SIG-M5 treated with dmso at 0.1 percent for 504 hours (cell line): ENCODE measurements around the gene SPRYD4.
A peak's percentile ranks its signal among the peaks of the same experiment; 100 is the strongest.

Experiments used
- DNase-seq: peaks from one replicate; lab custom pipeline; 2025; ENCODE audit not compliant: unreplicated experiment; lab: John Stamatoyannopoulos, UW

SPRYD4 gene

DNA sequence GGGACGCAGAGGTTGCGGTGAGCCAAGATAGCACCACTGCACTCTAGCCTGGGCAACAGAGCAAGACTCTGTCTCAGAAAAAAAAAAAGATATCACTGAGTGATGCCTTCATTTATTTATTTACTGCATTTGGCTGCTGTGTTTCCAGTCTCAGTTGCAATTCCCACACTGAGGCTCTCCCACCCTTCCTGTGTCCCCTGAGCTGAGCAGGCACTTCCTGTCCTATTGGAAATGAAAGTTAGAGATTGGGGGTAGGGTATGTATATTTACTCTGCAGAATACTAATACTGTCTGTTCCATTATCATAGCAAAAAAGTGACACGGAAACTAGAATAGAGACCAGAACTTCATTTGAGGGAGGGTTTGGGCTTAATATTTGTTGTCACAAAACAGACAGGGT, 51.7 kb downstream of the SPRYD4 start:
- no peak for DNase-seq

DNA sequence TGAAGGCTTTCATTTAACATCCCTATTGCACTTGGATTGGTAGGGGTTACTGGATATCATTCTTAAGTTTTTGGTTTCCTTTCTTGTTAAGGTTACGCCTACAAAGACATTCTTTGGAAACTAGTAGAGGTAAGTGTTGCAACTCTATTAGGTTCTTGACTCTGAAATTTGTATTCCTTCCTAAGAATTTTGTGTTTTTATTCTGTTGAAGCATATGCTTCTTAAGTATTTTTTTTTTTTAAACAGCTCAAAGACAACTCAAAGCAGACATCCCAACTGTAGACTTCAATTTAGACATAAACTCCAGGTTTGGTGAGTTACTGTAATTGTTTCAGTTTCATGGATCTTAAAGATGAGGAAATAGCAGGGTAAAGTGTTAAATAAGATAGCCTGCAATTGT, 52.1 kb downstream of the SPRYD4 start:
- no peak for DNase-seq

DNA sequence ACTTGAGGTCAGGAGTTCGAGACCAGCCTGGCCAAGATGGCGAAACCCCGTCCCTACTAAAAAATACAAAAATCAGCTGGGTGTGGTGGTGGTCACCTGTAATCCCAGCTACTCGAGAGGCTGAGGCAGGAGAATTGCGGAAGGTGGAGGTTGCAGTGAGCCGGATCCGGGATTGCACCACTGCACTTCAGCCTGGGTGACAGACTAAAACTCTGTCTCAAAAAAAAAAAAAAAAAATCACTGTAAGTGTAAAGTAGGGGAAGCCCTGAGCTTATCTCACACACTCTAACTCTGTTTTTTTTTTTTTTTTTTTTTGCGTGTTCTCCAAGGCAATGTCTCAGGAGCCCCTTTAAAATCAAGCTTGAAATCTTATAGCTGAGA, 52.8 kb downstream of the SPRYD4 start:
- DNase-seq = no peak

DNA sequence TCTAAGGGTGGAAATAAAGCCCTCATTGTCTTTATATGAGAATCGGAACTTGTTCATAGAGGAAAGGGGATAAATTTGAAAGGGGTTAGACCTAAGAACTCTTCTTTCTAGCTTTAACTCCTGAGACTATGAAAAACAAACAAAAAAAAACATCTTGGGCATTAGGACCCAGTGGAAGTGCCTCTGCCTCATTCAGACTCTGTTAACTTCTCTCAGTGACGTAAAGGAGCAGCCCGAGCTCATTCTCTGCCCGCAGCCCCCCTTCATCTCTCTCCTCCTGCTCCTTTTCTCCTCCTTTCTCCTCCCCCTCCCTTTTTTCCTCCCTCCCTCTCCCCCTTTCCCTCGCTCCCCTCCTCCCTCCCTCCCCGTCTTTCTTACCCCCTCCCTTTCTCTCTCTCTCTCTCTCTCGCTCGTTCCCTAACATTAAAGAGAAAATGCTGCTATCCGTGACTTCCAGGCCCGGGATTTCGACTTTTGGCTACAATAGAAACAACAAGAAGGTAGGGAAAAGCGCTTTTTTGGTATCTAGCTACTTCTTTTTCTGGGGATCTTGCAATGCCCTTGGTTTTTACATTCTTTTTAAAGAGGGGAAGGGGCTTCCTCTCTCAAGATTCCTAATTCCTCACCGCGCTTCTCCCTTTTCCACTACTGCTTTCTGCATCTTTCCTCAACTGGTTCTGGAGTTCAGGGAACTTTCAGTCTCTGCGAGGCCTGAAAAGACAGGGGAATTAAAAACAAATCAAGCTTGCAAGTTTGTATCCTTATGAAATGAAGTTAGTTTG, 53.4 kb downstream of the SPRYD4 start, which contains the start of gene RBMS2:
Gene RBMS2, plus strand, starts transcription at position 231 of the 782 bp plus-strand sequence. Its CDS starts 204 bp downstream, at position 435.
- peak; percentile 84 for DNase-seq

DNA sequence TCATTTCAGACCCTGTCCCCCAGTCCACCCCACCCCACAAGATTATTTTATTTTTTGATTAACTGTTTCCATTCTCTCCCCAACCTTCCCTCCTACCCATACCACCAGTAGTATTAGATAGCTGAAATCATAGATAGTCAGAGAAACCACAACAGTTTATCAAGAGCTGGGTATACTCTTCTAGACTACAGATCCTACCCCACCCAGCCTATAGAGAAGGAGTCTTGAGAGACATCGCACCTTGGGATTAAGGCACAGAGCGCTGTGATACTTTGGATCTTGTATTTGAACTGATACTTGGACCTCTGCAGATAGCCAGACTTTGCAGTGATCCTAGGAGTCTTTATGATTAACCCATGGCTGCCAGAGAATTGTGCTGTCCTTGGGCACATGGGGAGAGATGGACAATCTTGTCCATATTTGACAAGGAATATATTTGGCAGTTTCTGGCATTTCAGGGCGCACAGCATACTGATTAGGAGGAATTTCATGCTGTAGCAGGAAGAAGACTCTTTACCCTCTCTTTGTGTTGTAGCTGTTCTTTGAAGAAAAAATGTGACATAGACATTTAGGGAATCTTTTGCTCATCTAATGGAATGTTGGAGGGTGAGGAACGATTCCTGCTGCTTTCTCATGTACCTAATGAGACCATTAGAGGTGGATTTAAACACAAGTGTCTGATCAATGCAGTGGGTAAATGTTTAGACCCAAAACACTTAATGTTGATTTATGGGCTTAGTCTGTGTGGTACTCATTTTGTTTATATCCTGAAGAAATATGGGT, 54.2 kb downstream of the SPRYD4 start:
- DNase-seq = no peak

DNA sequence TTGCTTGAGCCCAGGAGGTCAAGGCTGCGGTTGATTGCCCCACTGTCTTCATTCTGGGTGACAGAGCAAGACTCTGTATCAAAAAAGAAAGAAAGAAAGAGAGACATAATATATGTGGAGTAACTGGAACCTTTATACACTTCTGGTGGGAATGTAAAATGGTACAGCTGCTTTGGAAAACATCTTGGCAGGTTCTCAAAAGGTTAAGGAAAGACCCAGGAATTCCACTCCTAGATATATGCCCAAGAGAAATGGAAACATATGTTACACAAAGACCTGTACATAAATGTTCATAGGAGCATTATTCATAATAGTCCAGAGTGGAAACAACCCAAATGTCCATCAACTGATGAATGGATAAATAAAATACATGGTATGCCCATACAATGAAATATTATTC, 60.5 kb downstream of the SPRYD4 start:
- DNase-seq = no peak
